Left renal pelvis (tissue), 4 donors: ENCODE measurements around the gene ODC1. TPM values are rescaled to one million over a fixed set of nuclear protein-coding genes. Genes with fewer than 3 reads are reported as not detected.
"Not testable (repeated sequence)": the region's sequence is repeated elsewhere in the genome, so short reads cannot be mapped to it uniquely, and the experiment has no call there.

Source experiments
- DNase-seq, 4 donors: peaks; one replicate each; pipeline ENCODE4 v3.0.0-alpha.2; 2013; ENCODE audit warnings: low read depth in 4 of 4, low spot score in 3 of 4
- polyA plus RNA-seq, 4 donors: library from polyadenylated mRNA; unstranded; fragments of 120-200 nt; gene quantifications; one replicate each; pipeline ENCODE4 v1.2.1, GENCODE V29; 2013; ENCODE audit not compliant: insufficient read length in 4 of 4

ODC1 gene
- polyA plus RNA-seq, result 100 to 1,000 TPM; 103 to 444 (median 385) TPM

GRCh38 chr2:10447895-10448575 lies at the start of gene ODC1:
TSS of gene ODC1 (minus strand) at chr2:10448327. CDS start at chr2:10445032, 3,295 bp downstream.
- peak in 3 of 4 donors; percentile 85 to 88 (median 87) for DNase-seq

GRCh38 chr2:10497797-10498251 lies 49.7 kb upstream of the ODC1 start:
- DNase-seq, result no peak

GRCh38 chr2:10495988-10496313 lies 47.8 kb upstream of the ODC1 start:
- DNase-seq, result no peak

GRCh38 chr2:10495311-10495987 lies 47.3 kb upstream of the ODC1 start:
- DNase-seq, result no peak

- DNase-seq, result no peak
These were observed 46.4 kb upstream of the ODC1 start for GRCh38 chr2:10494351-10495066.

- no peak for DNase-seq
These were observed 45.6 kb upstream of the ODC1 start for GRCh38 chr2:10493634-10494281.

- DNase-seq, result no peak
These were observed 45.0 kb upstream of the ODC1 start for GRCh38 chr2:10493075-10493633.

- DNase-seq, result no peak
These were observed 42.7 kb upstream of the ODC1 start for GRCh38 chr2:10490806-10491291.

- DNase-seq, result no peak
These were observed 41.9 kb upstream of the ODC1 start for GRCh38 chr2:10489842-10490555.

- not testable (repeated sequence) for DNase-seq
These were observed 40.0 kb upstream of the ODC1 start for GRCh38 chr2:10488142-10488541.

GRCh38 chr2:10487741-10488104 lies 39.6 kb upstream of the ODC1 start:
- DNase-seq, result not testable (repeated sequence)

- no peak for DNase-seq
These were observed 39.1 kb upstream of the ODC1 start for GRCh38 chr2:10487081-10487740.

GRCh38 chr2:10486601-10487079 lies 38.5 kb upstream of the ODC1 start:
- DNase-seq, result no peak

GRCh38 chr2:10486091-10486490 lies 38.0 kb upstream of the ODC1 start:
- DNase-seq, result no peak

- DNase-seq, result no peak
These were observed 34.8 kb upstream of the ODC1 start for GRCh38 chr2:10482913-10483312.

- no peak for DNase-seq
These were observed 34.3 kb upstream of the ODC1 start for GRCh38 chr2:10482460-10482859.

GRCh38 chr2:10481666-10482157 lies 33.6 kb upstream of the ODC1 start:
- no peak for DNase-seq

- DNase-seq, result no peak
These were observed 33.0 kb upstream of the ODC1 start for GRCh38 chr2:10481055-10481665.
